NOMO-1 treated with DMSO at 0.1 percent for 48 hours (cell line): Measurements from ENCODE around the gene TCOF1.

ENCODE experiments used
- DNase-seq: peaks from one replicate; lab custom pipeline; 2025; ENCODE audit not compliant: unreplicated experiment; lab: John Stamatoyannopoulos, UW

TCOF1 gene

GRCh38 chr5:150322202-150322601 lies 35.3 kb upstream of the TCOF1 start:
- DNase-seq, result no peak

- no peak for DNase-seq
These were observed 34.4 kb upstream of the TCOF1 start for GRCh38 chr5:150323092-150323491.

GRCh38 chr5:150323819-150324218 lies 33.7 kb upstream of the TCOF1 start:
- DNase-seq, result no peak

GRCh38 chr5:150325426-150325825 lies 32.1 kb upstream of the TCOF1 start:
- DNase-seq, result no peak

- DNase-seq, result no peak
These were observed 30.8 kb upstream of the TCOF1 start for GRCh38 chr5:150326707-150327106.

GRCh38 chr5:150327139-150327538 lies 30.4 kb upstream of the TCOF1 start:
- DNase-seq, result no peak

GRCh38 chr5:150328515-150328914 lies 29.0 kb upstream of the TCOF1 start:
- no peak for DNase-seq

- DNase-seq, result no peak
These were observed 28.5 kb upstream of the TCOF1 start for GRCh38 chr5:150329038-150329437.

- DNase-seq, result no peak
These were observed 27.3 kb upstream of the TCOF1 start for GRCh38 chr5:150329881-150330876.

GRCh38 chr5:150333400-150333799 lies 24.1 kb upstream of the TCOF1 start:
- DNase-seq, result no peak

- no peak for DNase-seq
These were observed 21.7 kb upstream of the TCOF1 start for GRCh38 chr5:150335778-150336177.

- no peak for DNase-seq
These were observed 19.0 kb upstream of the TCOF1 start for GRCh38 chr5:150338546-150338945.

GRCh38 chr5:150339165-150339564 lies 18.3 kb upstream of the TCOF1 start:
- no peak for DNase-seq

GRCh38 chr5:150339841-150340240 lies 17.7 kb upstream of the TCOF1 start:
- no peak for DNase-seq

GRCh38 chr5:150340614-150341255 lies 16.8 kb upstream of the TCOF1 start:
- peak; percentile 57 for DNase-seq

GRCh38 chr5:150341331-150341730 lies 16.2 kb upstream of the TCOF1 start:
- no peak for DNase-seq

GRCh38 chr5:150341989-150342388 lies 15.5 kb upstream of the TCOF1 start:
- DNase-seq, result no peak

- no peak for DNase-seq
These were observed 14.9 kb upstream of the TCOF1 start for GRCh38 chr5:150342583-150342982.

GRCh38 chr5:150343994-150344631 lies 13.4 kb upstream of the TCOF1 start:
- DNase-seq, result no peak

GRCh38 chr5:150345716-150346115 lies 11.8 kb upstream of the TCOF1 start:
- no peak for DNase-seq

GRCh38 chr5:150346592-150346991 lies 10.9 kb upstream of the TCOF1 start:
- DNase-seq, result no peak

GRCh38 chr5:150347003-150347402 lies 10.5 kb upstream of the TCOF1 start:
- DNase-seq, result peak; percentile 35
